SK-N-SH (cell line): ENCODE data around the gene OR10A4. TPM values are rescaled to one million over a fixed set of nuclear protein-coding genes. Genes with fewer than 3 reads are reported as not detected.

ENCODE experiments used
- CTCF ChIA-PET: fragments of 300-600, 350-600 bp; formaldehyde crosslinking; extraction: SDS; loops from one replicate; lab custom pipeline; 2021; lab: Yijun Ruan, JAX
- POLR2A ChIA-PET: fragments of 350-600 bp; sonication (Branson Sonifier 250); formaldehyde crosslinking; extraction: SDS; loops from one replicate; lab custom pipeline; 2020; ENCODE audit warnings: antibody characterized with exemption, inconsistent platforms; lab: Yijun Ruan, JAX
- DNase-seq: peaks from one replicate; pipeline ENCODE4 v3.0.0; 2012
- H2AFZ ChIP-seq: fragments of 200-600 bp; sonication (generic); 2 replicates; pipeline ENCODE4 v1.8.1; 2016; ENCODE audit warnings: antibody characterized with exemption, mild to moderate bottlenecking, low read depth
- H3F3A ChIP-seq: fragments of 200-600 bp; sonication (generic); replicated peaks from 2 replicates; pipeline ENCODE3; 2016; ENCODE audit warnings: antibody characterized with exemption, mild to moderate bottlenecking; ENCODE audit not compliant: insufficient read depth
- H3K27ac ChIP-seq, 2 experiments: fragments of 200-500 bp in 1 of 2; fragments of 200-600 bp in 1 of 2; sonication (Bioruptor generic) in 1 of 2; sonication (generic), shearing (Covaris generic) in 1 of 2; 2 replicates each; pipeline versions ENCODE4 v1.5.1 to v1.6.1; 2014 to 2016; ENCODE audit warnings: low read depth in 2 of 2, inconsistent platforms in 1 of 2, low read length in 1 of 2, mild to moderate bottlenecking in 1 of 2, mixed read lengths in 1 of 2
- H3K27me3 ChIP-seq: fragments of 200-600 bp; sonication (generic), shearing (Covaris generic); 2 replicates; pipeline ENCODE4 v1.6.1; 2016; ENCODE audit warnings: mixed run types; ENCODE audit not compliant: insufficient read depth
- H3K36me3 ChIP-seq, 2 experiments: fragments of 200-500 bp in 1 of 2; fragments of 200-600 bp in 1 of 2; sonication (Bioruptor generic) in 1 of 2; sonication (generic) in 1 of 2; replicated peaks in 1 of 2; 2 replicates each; pipeline versions ENCODE3 to v1.5.1; 2014 to 2016; ENCODE audit warnings: low read length in 1 of 2, mild to moderate bottlenecking in 1 of 2; ENCODE audit not compliant: insufficient read depth in 2 of 2, control insufficient read depth in 1 of 2
- H3K4me1 ChIP-seq, 2 experiments: fragments of 200-500 bp in 1 of 2; fragments of 200-600 bp in 1 of 2; sonication (Bioruptor generic) in 1 of 2; sonication (generic), shearing (Covaris generic) in 1 of 2; 2 replicates each; pipeline versions ENCODE4 v1.5.1 to v1.6.1; 2014 to 2016; ENCODE audit warnings: low read depth in 1 of 2, low read length in 1 of 2, mixed run types in 1 of 2; ENCODE audit not compliant: insufficient read depth in 2 of 2, control insufficient read depth in 1 of 2
- H3K4me2 ChIP-seq: fragments of 200-600 bp; sonication (generic), shearing (Covaris generic); 2 replicates; pipeline ENCODE4 v1.6.1; 2017; ENCODE audit warnings: mixed run types
- H3K4me3 ChIP-seq, 2 experiments: fragments of 200-500 bp in 1 of 2; fragments of 200-600 bp in 1 of 2; sonication (Bioruptor generic) in 1 of 2; sonication (generic), shearing (Covaris generic) in 1 of 2; 2 replicates each; pipeline versions ENCODE4 v1.5.1 to v1.8.1; 2014 to 2016; ENCODE audit warnings: low read depth in 2 of 2, inconsistent platforms in 1 of 2, low read length in 1 of 2, mild to moderate bottlenecking in 1 of 2, mixed read lengths in 1 of 2, moderate library complexity in 1 of 2
- H3K79me2 ChIP-seq: fragments of 200-600 bp; sonication (generic); 2 replicates; pipeline ENCODE4 v1.8.1; 2017; ENCODE audit warnings: mild to moderate bottlenecking; ENCODE audit not compliant: insufficient read depth
- H3K9ac ChIP-seq: fragments of 200-600 bp; sonication (generic); 2 replicates; pipeline ENCODE4 v1.6.1; 2017; ENCODE audit warnings: mixed run types
- H3K9me2 ChIP-seq: fragments of 200-600 bp; sonication (generic); 2 replicates; pipeline ENCODE4 v1.6.1; 2017; ENCODE audit warnings: mixed run types
- H3K9me3 ChIP-seq: fragments of 200-600 bp; sonication (generic); 2 replicates; pipeline ENCODE4 v1.6.1; 2017; ENCODE audit warnings: mixed run types, mild to moderate bottlenecking, moderate library complexity
- H4K20me1 ChIP-seq: fragments of 200-600 bp; sonication (generic); 2 replicates; pipeline ENCODE4 v1.6.1; 2017; ENCODE audit warnings: mild to moderate bottlenecking, mixed run types; ENCODE audit not compliant: insufficient read depth
- ELF1 ChIP-seq: IDR thresholded peaks from 2 replicates; pipeline ENCODE4 v1.4.0; 2012
- EP300 ChIP-seq, 2 experiments: IDR thresholded peaks; 2 replicates each; pipeline versions ENCODE4 v1.4.0 to v1.6.1; 2012; ENCODE audit warnings: borderline replicate concordance in 1 of 2, low read depth in 1 of 2, low read length in 1 of 2
- EZH2phosphoT487 ChIP-seq: fragments of 200-600 bp; sonication (generic); IDR thresholded peaks from 2 replicates; pipeline ENCODE4 v1.6.1; 2017; ENCODE audit warnings: low read depth, mixed run types, mild to moderate bottlenecking, antibody characterized with exemption, moderate library complexity, borderline replicate concordance
- FOSL2 ChIP-seq: IDR thresholded peaks from 2 replicates; pipeline ENCODE4 v1.4.0; 2012; ENCODE audit warnings: low read depth, mild to moderate bottlenecking, moderate library complexity, borderline replicate concordance
- FOXJ3 ChIP-seq: sonication (generic); formaldehyde crosslinking; IDR thresholded peaks from 2 replicates; pipeline ENCODE4 v1.5.1; 2020; ENCODE audit warnings: mild to moderate bottlenecking, missing genetic modification reagents
- GABPA ChIP-seq: IDR thresholded peaks from 2 replicates; pipeline ENCODE4 v1.4.0; 2012; ENCODE audit warnings: low read depth, mild to moderate bottlenecking
- GATA2 ChIP-seq: sonication (generic); formaldehyde crosslinking; IDR thresholded peaks from 2 replicates; pipeline ENCODE4 v1.5.0; 2020; ENCODE audit warnings: mild to moderate bottlenecking, missing genetic modification reagents
- JUND ChIP-seq: IDR thresholded peaks from 2 replicates; pipeline ENCODE4 v1.4.0; 2012
- NFIC ChIP-seq: IDR thresholded peaks from 2 replicates; pipeline ENCODE4 v1.4.0; 2012; ENCODE audit warnings: borderline replicate concordance
- POLR2AphosphoS5 ChIP-seq: IDR thresholded peaks from 2 replicates; pipeline ENCODE4 v1.6.1; 2012; ENCODE audit warnings: low read depth, low read length
- RFX5 ChIP-seq: IDR thresholded peaks from 2 replicates; pipeline ENCODE4 v1.6.1; 2012; ENCODE audit warnings: mild to moderate bottlenecking, improper control_type of control experiment, low read length
- SIN3A ChIP-seq: IDR thresholded peaks from 2 replicates; pipeline ENCODE4 v1.6.1; 2012; ENCODE audit warnings: low read depth, mild to moderate bottlenecking, low read length, moderate library complexity, borderline replicate concordance
- TCF12 ChIP-seq: IDR thresholded peaks from 2 replicates; pipeline ENCODE4 v1.4.0; 2012
- WGBS: methylation state at CpG from one replicate; pipeline ENCODE4 v1.1.6; 2017; ENCODE audit warnings: low lambda C conversion rate; 5-methylcytosine and 5-hydroxymethylcytosine counted together
- polyA plus RNA-seq, 3 experiments: library from polyadenylated mRNA; depleted of rRNA; stranded (reverse); fragments of >200 nt; gene quantifications; 2 replicates each; pipeline ENCODE4 v1.2.3, GENCODE V29; 2012
- TF ChIP-seq, protein P1 (sequence below): fragments of 150-350 bp; IDR thresholded peaks from 2 replicates; pipeline ENCODE4 v1.6.1; 2017; ENCODE audit warnings: antibody characterized with exemption, low read length, low read depth, borderline replicate concordance
- TF ChIP-seq, protein P2 (sequence below): IDR thresholded peaks from 2 replicates; pipeline ENCODE4 v1.6.1; 2012; ENCODE audit warnings: mild to moderate bottlenecking, low read depth, low read length, moderate library complexity
- TF ChIP-seq, protein P3 (sequence below): IDR thresholded peaks from 2 replicates; pipeline ENCODE4 v1.4.0; 2012; ENCODE audit warnings: low read depth, borderline replicate concordance
- TF ChIP-seq, protein P4 (sequence below): IDR thresholded peaks from 2 replicates; pipeline ENCODE4; 2012

The OR10A4 gene
- polyA plus RNA-seq, 1 of the 3 experiments (the other 2 are of a cell fraction): not detected

DNA sequence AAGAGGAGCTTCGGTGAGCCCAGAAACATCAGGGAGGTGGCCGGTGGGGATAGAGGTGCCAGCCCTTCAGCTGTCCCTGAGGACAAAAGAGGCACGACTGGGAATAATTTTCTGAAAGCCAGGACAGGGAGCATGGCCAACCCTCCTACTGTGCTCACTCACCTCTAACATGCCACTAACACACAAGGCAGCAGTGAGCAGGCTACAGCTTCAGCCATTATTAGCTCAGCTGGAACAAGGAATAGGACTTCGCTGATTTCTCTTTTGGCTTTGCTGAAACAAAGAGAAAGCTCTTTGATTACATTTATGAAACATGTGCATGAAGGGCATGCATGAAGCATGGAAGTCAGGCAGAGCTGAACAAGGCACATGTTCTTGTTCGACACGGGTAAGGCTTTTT is 43.1 kb upstream of the OR10A4 start:
- Histone ChIP-seq H4K20me1 (no peaks in the 10 kb centered on the region), H3K4me1 (no peaks in the 10 kb centered on the region), H3K9me2 (no peaks in the 10 kb centered on the region), H3K36me3 (no peaks in the 10 kb centered on the region), H2AFZ (no peak overlapping the region), H3K9me3 (no peaks in the 10 kb centered on the region), H3K4me2 (no peak overlapping the region), H3K79me2 (no peaks in the 10 kb centered on the region), H3K9ac (no peak overlapping the region), H3K4me3 (no peak overlapping the region)
- POLR2A ChIA-PET: no interaction called here
- WGBS: 6% methylated on average over 6 of the region's 6 CpGs
- no peak for DNase-seq
- TF ChIP-seq TCF12 (no peak), ELF1 (no peak), POLR2AphosphoS5 (no peak), EP300 (IDR thresholded peaks at IDR 0.05; ENCODE audit: borderline replicate concordance in 1 of 2, low read depth in 1 of 2, low read length in 1 of 2) (no peak), FOSL2 (no peak), NFIC (no peak), RFX5 (no peak), SIN3A (no peak), EZH2phosphoT487 (no peak), GABPA (no peak), GATA2 (CRISPR knock-in tag) (no peak), JUND (no peak), FOXJ3 (CRISPR knock-in tag) (no peak)
- TF ChIP-seq, protein P1, sequence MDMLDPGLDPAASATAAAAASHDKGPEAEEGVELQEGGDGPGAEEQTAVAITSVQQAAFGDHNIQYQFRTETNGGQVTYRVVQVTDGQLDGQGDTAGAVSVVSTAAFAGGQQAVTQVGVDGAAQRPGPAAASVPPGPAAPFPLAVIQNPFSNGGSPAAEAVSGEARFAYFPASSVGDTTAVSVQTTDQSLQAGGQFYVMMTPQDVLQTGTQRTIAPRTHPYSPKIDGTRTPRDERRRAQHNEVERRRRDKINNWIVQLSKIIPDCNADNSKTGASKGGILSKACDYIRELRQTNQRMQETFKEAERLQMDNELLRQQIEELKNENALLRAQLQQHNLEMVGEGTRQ: no peak
- TF ChIP-seq, protein P2, sequence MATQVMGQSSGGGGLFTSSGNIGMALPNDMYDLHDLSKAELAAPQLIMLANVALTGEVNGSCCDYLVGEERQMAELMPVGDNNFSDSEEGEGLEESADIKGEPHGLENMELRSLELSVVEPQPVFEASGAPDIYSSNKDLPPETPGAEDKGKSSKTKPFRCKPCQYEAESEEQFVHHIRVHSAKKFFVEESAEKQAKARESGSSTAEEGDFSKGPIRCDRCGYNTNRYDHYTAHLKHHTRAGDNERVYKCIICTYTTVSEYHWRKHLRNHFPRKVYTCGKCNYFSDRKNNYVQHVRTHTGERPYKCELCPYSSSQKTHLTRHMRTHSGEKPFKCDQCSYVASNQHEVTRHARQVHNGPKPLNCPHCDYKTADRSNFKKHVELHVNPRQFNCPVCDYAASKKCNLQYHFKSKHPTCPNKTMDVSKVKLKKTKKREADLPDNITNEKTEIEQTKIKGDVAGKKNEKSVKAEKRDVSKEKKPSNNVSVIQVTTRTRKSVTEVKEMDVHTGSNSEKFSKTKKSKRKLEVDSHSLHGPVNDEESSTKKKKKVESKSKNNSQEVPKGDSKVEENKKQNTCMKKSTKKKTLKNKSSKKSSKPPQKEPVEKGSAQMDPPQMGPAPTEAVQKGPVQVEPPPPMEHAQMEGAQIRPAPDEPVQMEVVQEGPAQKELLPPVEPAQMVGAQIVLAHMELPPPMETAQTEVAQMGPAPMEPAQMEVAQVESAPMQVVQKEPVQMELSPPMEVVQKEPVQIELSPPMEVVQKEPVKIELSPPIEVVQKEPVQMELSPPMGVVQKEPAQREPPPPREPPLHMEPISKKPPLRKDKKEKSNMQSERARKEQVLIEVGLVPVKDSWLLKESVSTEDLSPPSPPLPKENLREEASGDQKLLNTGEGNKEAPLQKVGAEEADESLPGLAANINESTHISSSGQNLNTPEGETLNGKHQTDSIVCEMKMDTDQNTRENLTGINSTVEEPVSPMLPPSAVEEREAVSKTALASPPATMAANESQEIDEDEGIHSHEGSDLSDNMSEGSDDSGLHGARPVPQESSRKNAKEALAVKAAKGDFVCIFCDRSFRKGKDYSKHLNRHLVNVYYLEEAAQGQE: no peak
- TF ChIP-seq, protein P3, sequence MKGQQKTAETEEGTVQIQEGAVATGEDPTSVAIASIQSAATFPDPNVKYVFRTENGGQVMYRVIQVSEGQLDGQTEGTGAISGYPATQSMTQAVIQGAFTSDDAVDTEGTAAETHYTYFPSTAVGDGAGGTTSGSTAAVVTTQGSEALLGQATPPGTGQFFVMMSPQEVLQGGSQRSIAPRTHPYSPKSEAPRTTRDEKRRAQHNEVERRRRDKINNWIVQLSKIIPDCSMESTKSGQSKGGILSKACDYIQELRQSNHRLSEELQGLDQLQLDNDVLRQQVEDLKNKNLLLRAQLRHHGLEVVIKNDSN: no peak
- TF ChIP-seq, protein P4, sequence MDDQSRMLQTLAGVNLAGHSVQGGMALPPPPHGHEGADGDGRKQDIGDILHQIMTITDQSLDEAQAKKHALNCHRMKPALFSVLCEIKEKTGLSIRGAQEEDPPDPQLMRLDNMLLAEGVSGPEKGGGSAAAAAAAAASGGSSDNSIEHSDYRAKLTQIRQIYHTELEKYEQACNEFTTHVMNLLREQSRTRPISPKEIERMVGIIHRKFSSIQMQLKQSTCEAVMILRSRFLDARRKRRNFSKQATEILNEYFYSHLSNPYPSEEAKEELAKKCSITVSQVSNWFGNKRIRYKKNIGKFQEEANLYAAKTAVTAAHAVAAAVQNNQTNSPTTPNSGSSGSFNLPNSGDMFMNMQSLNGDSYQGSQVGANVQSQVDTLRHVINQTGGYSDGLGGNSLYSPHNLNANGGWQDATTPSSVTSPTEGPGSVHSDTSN: no peak
- TF ChIP-seq, all 33 proteins: peak for 0
- H3F3A ChIP-seq: no peaks in the 10 kb centered on the region
- no peak overlapping the region for H3K27ac ChIP-seq
- CTCF ChIA-PET: interaction anchor here (1.1 to 2.6 kb wide), 3 partner anchors 9 to 76 kb away, joined by 3 to 10 read pairs (median 3); no protein-coding TSS in a partner anchor
- H3K27me3 ChIP-seq: no peaks in the 10 kb centered on the region
